Measurements from ENCODE around the gene HPCAL1.

DNA sequence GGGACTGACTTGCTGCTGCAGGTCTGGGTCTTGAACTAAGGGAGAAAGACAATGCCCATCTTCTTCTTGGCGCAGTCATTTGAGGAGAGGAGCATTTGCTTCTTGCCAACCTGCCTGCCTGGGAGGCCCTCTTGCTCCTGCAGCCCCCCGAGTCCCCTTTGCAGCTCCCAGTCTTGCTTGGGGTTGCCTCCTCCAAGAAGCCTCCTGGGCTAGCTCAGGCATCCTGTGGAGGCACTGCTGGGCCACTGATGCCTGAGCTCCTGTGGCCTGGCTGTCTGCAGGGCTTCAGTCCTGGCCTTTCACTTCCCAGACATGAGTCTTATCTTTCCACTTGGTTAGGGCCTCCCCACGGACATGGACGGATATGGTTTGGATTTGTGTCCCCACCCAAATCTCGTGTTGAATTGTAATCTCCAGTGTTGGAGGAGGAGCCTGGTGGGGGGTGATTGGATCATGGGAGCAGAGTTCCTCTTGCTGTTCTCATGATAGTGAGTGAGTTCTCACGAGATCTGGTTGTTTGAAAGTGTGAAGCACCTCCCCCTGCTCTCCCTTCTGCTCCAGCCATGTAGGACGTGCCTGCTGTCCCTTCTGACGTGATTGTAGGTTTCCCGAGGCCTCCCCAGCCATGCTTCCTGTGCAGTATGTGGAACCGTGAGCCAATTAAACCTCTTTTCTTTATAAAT, 17.3 kb downstream of the HPCAL1 start:
- TF ChIP-seq, protein P1, sequence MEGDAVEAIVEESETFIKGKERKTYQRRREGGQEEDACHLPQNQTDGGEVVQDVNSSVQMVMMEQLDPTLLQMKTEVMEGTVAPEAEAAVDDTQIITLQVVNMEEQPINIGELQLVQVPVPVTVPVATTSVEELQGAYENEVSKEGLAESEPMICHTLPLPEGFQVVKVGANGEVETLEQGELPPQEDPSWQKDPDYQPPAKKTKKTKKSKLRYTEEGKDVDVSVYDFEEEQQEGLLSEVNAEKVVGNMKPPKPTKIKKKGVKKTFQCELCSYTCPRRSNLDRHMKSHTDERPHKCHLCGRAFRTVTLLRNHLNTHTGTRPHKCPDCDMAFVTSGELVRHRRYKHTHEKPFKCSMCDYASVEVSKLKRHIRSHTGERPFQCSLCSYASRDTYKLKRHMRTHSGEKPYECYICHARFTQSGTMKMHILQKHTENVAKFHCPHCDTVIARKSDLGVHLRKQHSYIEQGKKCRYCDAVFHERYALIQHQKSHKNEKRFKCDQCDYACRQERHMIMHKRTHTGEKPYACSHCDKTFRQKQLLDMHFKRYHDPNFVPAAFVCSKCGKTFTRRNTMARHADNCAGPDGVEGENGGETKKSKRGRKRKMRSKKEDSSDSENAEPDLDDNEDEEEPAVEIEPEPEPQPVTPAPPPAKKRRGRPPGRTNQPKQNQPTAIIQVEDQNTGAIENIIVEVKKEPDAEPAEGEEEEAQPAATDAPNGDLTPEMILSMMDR (IDR thresholded peaks at IDR 0.05) = no peak
- TF ChIP-seq POLR2A (IDR thresholded peaks at IDR 0.05) = no peak

Data from testis (tissue), 2 donors.